Mucosa of gallbladder (tissue), 1 donor: ENCODE results near the gene EML5. TPM values are rescaled to one million over a fixed set of nuclear protein-coding genes. Genes with fewer than 3 reads are reported as not detected.

ENCODE experiments used
- DNase-seq: peaks from one replicate; pipeline ENCODE4 v3.0.0-alpha.2; 2020; ENCODE audit warnings: low spot score
- total RNA-seq: library from RNA; stranded (reverse); gene quantifications from one replicate; pipeline ENCODE4 v1.2.1, GENCODE V29; 2021
- donor health status: DM: no; HTN: no; CAD: no.

EML5 gene
- total RNA-seq, 1 donor from 2014 or later = 1.7 TPM

DNA sequence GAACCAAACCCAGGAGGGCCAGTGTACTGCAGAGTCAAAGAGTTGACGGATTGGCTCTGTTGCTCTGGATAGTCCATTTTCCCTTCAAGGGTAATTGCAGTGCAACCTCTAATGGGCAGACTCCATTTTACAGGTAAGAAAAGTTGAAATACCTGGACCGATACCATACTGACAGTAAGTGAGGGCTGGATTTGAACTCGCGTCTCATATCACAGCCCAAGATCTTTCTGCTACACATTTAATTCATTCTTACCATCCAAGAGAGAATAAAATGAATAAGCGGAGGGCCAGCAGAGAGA lies 230.3 kb downstream of the EML5 start:
- no peak for DNase-seq

Other genes with a start within 250 kb of the EML5 start
- gene PTPN21, start 237.9 kb downstream of the EML5 start, total RNA-seq = 33.7 TPM
- gene ZC3H14, start 229.9 kb downstream of the EML5 start, total RNA-seq = 50.5 TPM
- gene TTC8, start 31.7 kb upstream of the EML5 start, total RNA-seq = 21.1 TPM